Upper lobe of left lung (tissue), 6 donors: ENCODE data around the gene KIRREL3. TPM values are rescaled to one million over a fixed set of nuclear protein-coding genes. Genes with fewer than 3 reads are reported as not detected.
A peak's percentile ranks its signal among the peaks of the same experiment; 100 is the strongest.

Experiments
- ATAC-seq, 2 donors: fragments of 200-7000 bp; cut with Tn5 transposase; one replicate each; pipeline ENCODE4 v1.9.1; 2022; ENCODE audit warnings: mild to moderate bottlenecking in 2 of 2, moderate library complexity in 2 of 2; ENCODE audit not compliant: low FRiP score in 2 of 2
- DNase-seq, 2 donors: peaks; one replicate each; pipeline ENCODE4 v3.0.0-alpha.2; 2019 to 2020
- H3K27ac ChIP-seq, 4 donors: fragments of 200-600 bp; sonication (generic); one replicate each; pipeline ENCODE4 v1.5.1; 2016 to 2019
- H3K27me3 ChIP-seq, 4 donors: fragments of 200-600 bp; sonication (generic); one replicate each; pipeline ENCODE4 v1.5.1; 2017 to 2019
- H3K36me3 ChIP-seq, 4 donors: fragments of 200-600 bp; sonication (generic); one replicate each; pipeline ENCODE4 v1.5.1; 2016 to 2019
- H3K4me1 ChIP-seq, 4 donors: fragments of 200-600 bp; sonication (generic); one replicate each; pipeline ENCODE4 v1.5.1; 2018 to 2019
- H3K4me3 ChIP-seq, 4 donors: fragments of 200-600 bp; sonication (generic); one replicate each; pipeline ENCODE4 v1.5.1; 2017 to 2019; ENCODE audit warnings: mild to moderate bottlenecking in 2 of 4, moderate library complexity in 1 of 4
- H3K9me3 ChIP-seq, 4 donors: fragments of 200-600 bp; sonication (generic); one replicate each; pipeline ENCODE4 v1.5.1; 2018 to 2019
- CTCF ChIP-seq, 6 experiments: fragments of 450-650 bp in 4 of 6; fragments of 200-600 bp in 2 of 6; sonication (generic) in 2 of 6; IDR thresholded peaks; one replicate each; pipeline ENCODE4 v1.5.1; 2016 to 2019; ENCODE audit warnings: antibody characterized with exemption in 6 of 6
- EP300 ChIP-seq, 4 donors: sonication (generic); formaldehyde crosslinking; IDR thresholded peaks; one replicate each; pipeline ENCODE4 v1.5.1; 2017; ENCODE audit warnings: antibody characterized with exemption in 4 of 4, control low read depth in 2 of 4
- POLR2A ChIP-seq, 4 donors: fragments of 450-650 bp; IDR thresholded peaks; one replicate each; pipeline ENCODE4 v1.5.1; 2016 to 2017; ENCODE audit warnings: antibody characterized with exemption in 4 of 4, mild to moderate bottlenecking in 2 of 4
- POLR2AphosphoS5 ChIP-seq, 2 donors: sonication (generic); formaldehyde crosslinking; IDR thresholded peaks; one replicate each; pipeline ENCODE4 v1.5.1; 2017; ENCODE audit warnings: antibody characterized with exemption in 2 of 2
- WGBS, 2 donors: methylation state at CpG; one replicate each; pipeline ENCODE4 v1.1.5; 2017 to 2018; 5-methylcytosine and 5-hydroxymethylcytosine counted together
- total RNA-seq, 6 donors: library from RNA; depleted of rRNA in 4 of 6; stranded (reverse); fragments of >200 nt in 4 of 6; gene quantifications; one replicate each; pipeline versions ENCODE4 v1.1.0 to v1.2.1, GENCODE V29; 2016 to 2021
- donor health status: DM: no; HTN: no; CAD: no; lungs with moderate emphysema.
- donor health status: DM: no; HTN: yes; CAD: no; lungs with severe emphysema.

The KIRREL3 gene
- total RNA-seq, 6 donors from 2014 or later = 0.22 to 0.24 TPM; not detected in 4

DNA sequence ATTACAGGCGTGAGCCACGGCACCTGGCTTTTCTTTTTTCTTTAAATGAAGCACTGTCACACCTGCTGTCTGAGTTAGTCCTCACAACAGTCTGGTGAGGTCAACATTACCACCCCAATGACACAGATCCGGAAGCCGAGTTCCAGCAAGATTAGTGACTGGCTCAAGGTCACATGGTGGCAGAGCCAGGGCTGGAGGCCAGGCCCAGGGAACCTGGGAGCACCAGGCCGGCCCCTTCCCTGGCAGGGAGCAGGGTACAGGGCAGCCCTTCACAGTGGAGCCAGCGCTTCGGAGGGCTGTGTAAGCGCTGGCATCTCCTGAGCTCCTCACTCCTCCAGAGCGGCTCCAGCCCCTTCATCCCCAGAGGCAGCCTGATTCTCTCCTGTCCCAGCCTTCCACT is 526.4 kb downstream of the KIRREL3 start:
- ATAC-seq (no peak), DNase-seq (no peak)
- no peaks in the 10 kb centered on the region for H3K9me3 ChIP-seq
- peak overlapping the region in 3 of 4 donors; percentile 56 to 87 (median 74) for H3K27ac ChIP-seq
- H3K36me3 ChIP-seq = no peaks in the 10 kb centered on the region
- TF ChIP-seq CTCF (IDR thresholded peaks at IDR 0.05) (no peak), EP300 (IDR thresholded peaks at IDR 0.05) (no peak), POLR2A (IDR thresholded peaks at IDR 0.05) (no peak), POLR2AphosphoS5 (IDR thresholded peaks at IDR 0.05) (no peak)
- no peaks in the 10 kb centered on the region for H3K27me3 ChIP-seq
- H3K4me3 ChIP-seq = no peak overlapping the region
- H3K4me1 ChIP-seq = peaks cover 11 to 37% (median 23%) of the 10 kb centered on the region in 4 donors
- 96 to 100% methylated on average over 2 to 9 of the region's 9 CpGs for WGBS, 2 donors

DNA sequence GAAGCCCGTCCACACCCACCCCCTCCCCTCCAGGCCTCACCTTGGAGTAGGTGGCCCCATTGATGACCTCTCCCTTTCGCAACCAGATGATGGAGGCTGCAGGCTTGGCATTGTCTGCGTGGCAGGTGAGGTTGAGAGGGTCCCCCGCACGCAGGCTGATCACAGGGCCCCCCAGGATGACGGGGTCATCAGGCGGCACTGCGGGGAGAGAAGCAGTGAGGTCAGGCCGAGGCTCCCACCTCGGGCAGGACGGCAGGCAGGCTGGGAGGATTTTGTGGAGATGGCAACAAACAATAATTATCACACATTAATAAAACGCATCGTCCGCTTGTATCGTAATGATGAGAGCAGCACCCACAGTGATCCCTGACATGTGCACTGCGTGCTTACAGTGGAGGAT is 527.3 kb downstream of the KIRREL3 start:
- DNase-seq (no peak), ATAC-seq (no peak)
- WGBS, 2 donors = 91 to 95% methylated on average over 11 to 16 of the region's 16 CpGs
- Histone ChIP-seq H3K9me3 (no peaks in the 10 kb centered on the region), H3K4me3 (no peak overlapping the region), H3K36me3 (no peaks in the 10 kb centered on the region), H3K27ac (no peak overlapping the region), H3K4me1 (peaks cover 15 to 43% (median 32%) of the 10 kb centered on the region in 4 donors), H3K27me3 (no peaks in the 10 kb centered on the region)
- TF ChIP-seq EP300 (IDR thresholded peaks at IDR 0.05) (no peak), POLR2AphosphoS5 (IDR thresholded peaks at IDR 0.05) (no peak), CTCF (IDR thresholded peaks at IDR 0.05) (no peak), POLR2A (IDR thresholded peaks at IDR 0.05) (no peak)

GRCh38 chr11:126469311-126469710 is 531.3 kb downstream of the KIRREL3 start:
- H3K4me1 ChIP-seq = peaks cover 39 to 64% (median 56%) of the 10 kb centered on the region in 4 donors
- no peak overlapping the region for H3K4me3 ChIP-seq
- 69 to 76% methylated on average over 2 to 4 of the region's 7 CpGs for WGBS, 2 donors
- no peaks in the 10 kb centered on the region for H3K27me3 ChIP-seq
- no peaks in the 10 kb centered on the region for H3K36me3 ChIP-seq
- H3K27ac ChIP-seq = peak overlapping the region; percentile 40 to 90 (median 73)
- TF ChIP-seq EP300 (IDR thresholded peaks at IDR 0.05) (no peak), CTCF (IDR thresholded peaks at IDR 0.05) (no peak), POLR2A (IDR thresholded peaks at IDR 0.05) (no peak), POLR2AphosphoS5 (IDR thresholded peaks at IDR 0.05) (no peak)
- no peaks in the 10 kb centered on the region for H3K9me3 ChIP-seq
- ATAC-seq = no peak
- DNase-seq = no peak

GRCh38 chr11:126468102-126468521 is 532.5 kb downstream of the KIRREL3 start:
- Histone ChIP-seq H3K27ac (peak overlapping the region; percentile 40 to 90 (median 79)), H3K36me3 (no peaks in the 10 kb centered on the region), H3K4me1 (peaks cover 39 to 64% (median 56%) of the 10 kb centered on the region in 4 donors), H3K9me3 (no peaks in the 10 kb centered on the region), H3K4me3 (no peak overlapping the region), H3K27me3 (no peaks in the 10 kb centered on the region)
- peak in 1 of 2 donors; percentile 28 for DNase-seq
- ATAC-seq = peak in 1 of 2 donors; percentile 20
- 36 to 48% methylated on average over 3 to 7 of the region's 7 CpGs for WGBS, 2 donors
- TF ChIP-seq CTCF (IDR thresholded peaks at IDR 0.05) = peak in 1 of 6 experiments; percentile 20
- peak in 1 of 4 donors; percentile 74 for TF ChIP-seq EP300 (IDR thresholded peaks at IDR 0.05)
- TF ChIP-seq POLR2AphosphoS5 (IDR thresholded peaks at IDR 0.05) = no peak

DNA sequence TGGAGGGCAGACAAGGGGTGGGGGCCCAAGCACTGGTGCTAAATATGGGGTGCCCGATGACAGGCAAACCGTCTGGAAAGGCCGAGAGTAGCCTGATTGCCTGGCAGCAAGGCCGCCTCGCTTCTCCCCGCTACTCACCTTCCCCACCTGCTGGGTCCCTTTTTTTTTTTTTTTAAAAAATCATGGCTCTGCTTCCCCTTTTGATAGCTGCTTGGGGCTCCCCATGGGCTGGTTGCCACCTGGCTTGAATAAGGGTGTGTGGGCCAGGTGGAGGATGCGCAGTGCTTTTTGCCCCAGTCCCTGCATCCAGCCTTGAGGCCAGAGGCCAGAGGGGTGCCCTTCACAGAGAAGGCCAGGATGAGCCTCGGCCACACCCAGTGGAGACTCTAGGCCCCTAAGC is 533.1 kb downstream of the KIRREL3 start:
- TF ChIP-seq CTCF (IDR thresholded peaks at IDR 0.05) (no peak), POLR2A (IDR thresholded peaks at IDR 0.05) (no peak), POLR2AphosphoS5 (IDR thresholded peaks at IDR 0.05) (no peak), EP300 (IDR thresholded peaks at IDR 0.05) (no peak)
- H3K27me3 ChIP-seq = no peaks in the 10 kb centered on the region
- H3K4me1 ChIP-seq = peaks cover 39 to 64% (median 56%) of the 10 kb centered on the region in 4 donors
- no peak overlapping the region for H3K4me3 ChIP-seq
- H3K36me3 ChIP-seq = no peaks in the 10 kb centered on the region
- peak overlapping the region; percentile 40 to 90 (median 79) for H3K27ac ChIP-seq
- H3K9me3 ChIP-seq = no peaks in the 10 kb centered on the region
- 86 to 97% methylated on average over 8 of the region's 8 CpGs for WGBS, 2 donors
- no peak for ATAC-seq
- no peak for DNase-seq
